Mucosa of descending colon (tissue), 3 donors: ENCODE results near the gene PLEKHN1. TPM values are rescaled to one million over a fixed set of nuclear protein-coding genes. Genes with fewer than 3 reads are reported as not detected.

Experiments
- ATAC-seq: fragments of 200-7000 bp; cut with Tn5 transposase; one replicate; pipeline ENCODE4 v1.9.1; 2020; ENCODE audit warnings: mild to moderate bottlenecking, moderate library complexity
- DNase-seq, 3 donors: peaks; one replicate each; pipeline ENCODE4 v3.0.0-alpha.2; 2020
- H3K36me3 ChIP-seq: fragments of 200-600 bp; one replicate; pipeline ENCODE4 v1.8.0; 2021; ENCODE audit warnings: low read depth, mild to moderate bottlenecking
- H3K4me1 ChIP-seq: fragments of 200-600 bp; one replicate; pipeline ENCODE4 v1.8.0; 2021; ENCODE audit warnings: low read depth, mild to moderate bottlenecking
- H3K4me3 ChIP-seq: fragments of 200-600 bp; one replicate; pipeline ENCODE4 v1.8.0; 2021; ENCODE audit warnings: mild to moderate bottlenecking
- H3K9me3 ChIP-seq: fragments of 200-600 bp; one replicate; pipeline ENCODE4 v1.8.0; 2021; ENCODE audit warnings: mild to moderate bottlenecking
- CTCF ChIP-seq: fragments of 200-600 bp; IDR thresholded peaks from one replicate; pipeline ENCODE4 v1.8.0; 2022; ENCODE audit warnings: antibody characterized with exemption, mild to moderate bottlenecking
- intact Hi-C, 2 donors: fragments of 100-400 bp; cut with DNase I in 1 of 2; cut with micrococcal nuclease in 1 of 2; formaldehyde crosslinking; loops; one replicate each; pipeline versions ENCODE4 v1.11.0 to v1.11.1; 2022; cut with DNase I, micrococcal nuclease
- total RNA-seq, 3 donors: library from RNA; stranded (reverse); fragmentation: NEBNext Ultra II Directional in 2 of 3; extraction: Animal tissue kit (Norgen Biotek cat#: 25700) in 2 of 3; gene quantifications; one replicate each; pipeline versions ENCODE4 v1.2.1 to v1.2.4, GENCODE V29; 2021 to 2023
- donor health status: DM: no; HTN: no; CAD: no; lungs with moderate emphysema.
- donor health status: DM: no; HTN: no; CAD: no.
- donor health status: DM: no; HTN: yes; CAD: no.

Gene PLEKHN1
- total RNA-seq, 3 donors from 2014 or later, result 0.23 to 0.99 (median 0.32) TPM

DNA sequence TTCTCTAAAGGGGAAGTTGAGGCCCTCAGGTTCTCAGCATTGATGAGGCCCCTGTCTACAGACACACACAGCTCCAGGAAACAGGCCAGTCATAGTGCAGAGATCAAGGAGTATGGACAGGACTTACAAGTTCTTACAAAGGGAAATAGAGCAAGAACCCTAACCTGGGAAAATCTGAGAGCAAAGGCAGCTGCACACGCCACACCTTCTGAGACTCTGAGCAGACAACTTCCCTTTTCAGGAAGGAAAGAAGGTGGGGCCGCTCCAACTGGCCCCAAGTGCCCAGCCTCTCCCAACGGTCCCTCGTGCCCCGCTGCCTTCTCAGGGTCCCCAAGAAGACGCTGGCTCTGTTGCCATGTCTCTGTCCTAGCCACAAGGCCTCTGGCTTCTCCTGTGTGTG, 10.8 kb upstream of the PLEKHN1 start:
- TF ChIP-seq CTCF, result no peak
- no peaks in the 10 kb centered on the region for H3K36me3 ChIP-seq
- DNase-seq (no peak), ATAC-seq (no peak)
- intact Hi-C loops, result no loop called here
- peaks cover 12% of the 10 kb centered on the region for H3K4me1 ChIP-seq
- no peaks in the 10 kb centered on the region for H3K9me3 ChIP-seq
- no peak overlapping the region for H3K4me3 ChIP-seq

- Histone ChIP-seq H3K9me3 (no peaks in the 10 kb centered on the region), H3K36me3 (no peaks in the 10 kb centered on the region), H3K4me1 (peaks cover 15% of the 10 kb centered on the region), H3K4me3 (no peak overlapping the region)
- DNase-seq (no peak), ATAC-seq (no peak)
- TF ChIP-seq CTCF, result no peak
- intact Hi-C loops, result no loop called here
Observed at GRCh38 chr1:956636-957035, 9.6 kb upstream of the PLEKHN1 start.

- peak; percentile 97 for ATAC-seq
- TF ChIP-seq CTCF, result no peak
- Histone ChIP-seq H3K4me3 (peak within 1 kb of the TSS; percentile 65), H3K4me1 (peaks cover 15% of the 10 kb centered on the region), H3K9me3 (no peaks in the 10 kb centered on the region), H3K36me3 (no peaks in the 10 kb centered on the region)
- intact Hi-C loops, result no loop called here
- peak; percentile 95 to 99 (median 96) for DNase-seq
Observed at GRCh38 chr1:958823-959730, 7.2 kb upstream of the PLEKHN1 start, which contains the start of gene NOC2L. NOC2L (minus strand) TSS chr1:959256; CDS start chr1:959240, 16 bp downstream.

DNA sequence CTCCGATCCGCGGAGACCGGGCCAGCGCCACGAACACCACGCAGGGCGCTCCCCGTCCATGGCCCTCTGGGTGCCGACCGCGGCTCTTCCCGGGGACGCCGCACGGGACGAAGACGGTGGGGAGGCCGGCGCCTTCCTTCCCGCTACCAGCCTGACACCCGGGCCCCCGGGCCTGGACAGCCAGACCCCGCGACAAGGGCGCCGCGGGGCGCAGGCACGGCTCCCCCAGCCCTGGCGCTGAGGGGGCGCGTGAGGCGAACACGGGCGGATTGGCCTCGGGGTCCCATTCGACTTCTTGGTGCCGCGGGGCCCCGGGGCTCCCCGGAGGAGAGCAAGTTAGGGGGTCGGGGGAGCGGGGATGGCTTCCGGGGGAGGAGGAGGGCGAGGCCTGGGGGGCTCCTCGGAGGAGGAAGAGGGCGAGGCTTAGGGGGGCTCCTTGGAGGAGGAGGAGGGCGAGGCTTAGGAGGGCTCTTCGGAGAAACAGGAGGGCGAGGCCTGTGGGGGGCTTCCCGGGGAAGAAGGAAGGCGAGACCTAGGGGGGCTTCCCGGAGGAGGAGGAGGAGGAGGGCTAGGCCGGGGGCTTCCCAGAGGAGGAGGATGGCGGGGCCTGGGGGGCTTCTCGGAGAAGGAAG, 6.4 kb upstream of the PLEKHN1 start:
- ATAC-seq (peak; percentile 8), DNase-seq (no peak)
- Histone ChIP-seq H3K36me3 (no peaks in the 10 kb centered on the region), H3K4me3 (no peak overlapping the region), H3K4me1 (peaks cover 15% of the 10 kb centered on the region), H3K9me3 (no peaks in the 10 kb centered on the region)
- intact Hi-C loops, result no loop called here
- TF ChIP-seq CTCF, result no peak

GRCh38 chr1:960363-961131, 5.7 kb upstream of the PLEKHN1 start, which contains the start of gene KLHL17:
KLHL17 (plus strand) TSS chr1:960584; CDS start chr1:960694, 110 bp downstream.
- ATAC-seq, result peak; percentile 70
- intact Hi-C loops, result no loop called here
- Histone ChIP-seq H3K9me3 (no peaks in the 10 kb centered on the region), H3K4me1 (peaks cover 15% of the 10 kb centered on the region), H3K4me3 (peak within 1 kb of the TSS; percentile 65), H3K36me3 (no peaks in the 10 kb centered on the region)
- DNase-seq, result peak; percentile 82 to 88 (median 86)
- TF ChIP-seq CTCF, result no peak
